ENCODE data around the gene CLIC3. TPM values are rescaled to one million over a fixed set of nuclear protein-coding genes. Genes with fewer than 3 reads are reported as not detected.

The CLIC3 gene
- total RNA-seq, 2 donors from 2014 or later, result 1.4 to 8.7 TPM

- no peak overlapping the region for H3K27ac ChIP-seq
- no peaks in the 10 kb centered on the region for H3K36me3 ChIP-seq
- H3K27me3 ChIP-seq (replicated peaks; ENCODE audit: insufficient read depth), result no peaks in the 10 kb centered on the region
- no peak for ATAC-seq (ENCODE audit: insufficient number of reproducible peaks, low FRiP score, low read depth)
- peaks cover 24 to 37% of the 10 kb centered on the region in 2 donors for H3K4me1 ChIP-seq (ENCODE audit: control insufficient read depth in 1 of 2, low read depth in 2 of 2)
- no peaks in the 10 kb centered on the region for H3K9me3 ChIP-seq
- no peak for DNase-seq (ENCODE audit: low spot score)
- no peak for TF ChIP-seq CTCF (IDR thresholded peaks at IDR 0.05)
- peak overlapping the region; percentile 63 for H3K4me3 ChIP-seq
These were observed 1.0 kb downstream of the CLIC3 start for GRCh38 chr9:136995362-136995761.

GRCh38 chr9:136994888-136995230, 1.5 kb downstream of the CLIC3 start:
- H3K27me3 ChIP-seq (replicated peaks; ENCODE audit: insufficient read depth), result no peaks in the 10 kb centered on the region
- H3K27ac ChIP-seq, result no peak overlapping the region
- peaks cover 24 to 37% of the 10 kb centered on the region in 2 donors for H3K4me1 ChIP-seq (ENCODE audit: control insufficient read depth in 1 of 2, low read depth in 2 of 2)

GRCh38 chr9:136994180-136994887, 2.0 kb downstream of the CLIC3 start:
- Histone ChIP-seq H3K4me3 (no peak overlapping the region), H3K9me3 (no peaks in the 10 kb centered on the region), H3K27me3 (replicated peaks; ENCODE audit: insufficient read depth) (no peaks in the 10 kb centered on the region), H3K27ac (no peak overlapping the region), H3K4me1 (ENCODE audit: control insufficient read depth in 1 of 2, low read depth in 2 of 2) (peaks cover 24 to 37% of the 10 kb centered on the region in 2 donors), H3K36me3 (no peaks in the 10 kb centered on the region)
- DNase-seq (ENCODE audit: low spot score), result no peak
- no peak for TF ChIP-seq CTCF (IDR thresholded peaks at IDR 0.05)
- ATAC-seq (ENCODE audit: insufficient number of reproducible peaks, low FRiP score, low read depth), result no peak

More at GRCh38 chr9:136994888-136995230, 1.5 kb downstream of the CLIC3 start:
- no peaks in the 10 kb centered on the region for H3K9me3 ChIP-seq
- H3K4me3 ChIP-seq, result peak overlapping the region; percentile 63
- TF ChIP-seq CTCF (IDR thresholded peaks at IDR 0.05), result no peak
- DNase-seq (ENCODE audit: low spot score) (no peak), ATAC-seq (ENCODE audit: insufficient number of reproducible peaks, low FRiP score, low read depth) (no peak)
- no peaks in the 10 kb centered on the region for H3K36me3 ChIP-seq

GRCh38 chr9:136992819-136993369, 3.5 kb downstream of the CLIC3 start:
- Histone ChIP-seq H3K4me1 (ENCODE audit: control insufficient read depth in 1 of 2, low read depth in 2 of 2) (peaks cover 24 to 37% of the 10 kb centered on the region in 2 donors), H3K27me3 (replicated peaks; ENCODE audit: insufficient read depth) (no peaks in the 10 kb centered on the region), H3K27ac (peak overlapping the region in 1 of 2 donors; percentile 65)

More at GRCh38 chr9:136992819-136993369, 3.5 kb downstream of the CLIC3 start:
- Histone ChIP-seq H3K36me3 (no peaks in the 10 kb centered on the region), H3K4me3 (peak overlapping the region; percentile 98), H3K9me3 (no peaks in the 10 kb centered on the region)
- DNase-seq (ENCODE audit: low spot score) (no peak), ATAC-seq (ENCODE audit: insufficient number of reproducible peaks, low FRiP score, low read depth) (no peak)
- no peak for TF ChIP-seq CTCF (IDR thresholded peaks at IDR 0.05)
